Loucy (cell line): ENCODE data around the gene ZNF708.

Experiments used
- H2AFZ ChIP-seq: fragments of 200-600 bp; sonication (generic); 2 replicates; pipeline ENCODE4 v1.6.0; 2016; ENCODE audit warnings: antibody characterized with exemption, mild to moderate bottlenecking, low read length, moderate library complexity
- H3F3A ChIP-seq: fragments of 200-600 bp; 2 replicates; pipeline ENCODE4 v1.6.0; 2016; ENCODE audit warnings: antibody characterized with exemption, low read depth, mild to moderate bottlenecking
- H3K27me3 ChIP-seq: fragments of 200-600 bp; sonication (generic); 2 replicates; pipeline ENCODE4 v1.6.1; 2014; ENCODE audit warnings: low read length, mild to moderate bottlenecking; ENCODE audit not compliant: insufficient read depth, poor library complexity, severe bottlenecking
- H3K36me3 ChIP-seq: fragments of 200-600 bp; sonication (generic); 2 replicates; pipeline ENCODE4 v1.6.1; 2016; ENCODE audit warnings: low read length; ENCODE audit not compliant: insufficient read depth
- H3K4me1 ChIP-seq: fragments of 200-600 bp; sonication (generic); 2 replicates; pipeline ENCODE4 v1.5.1; 2014; ENCODE audit warnings: low read length, mild to moderate bottlenecking; ENCODE audit not compliant: insufficient read depth, poor library complexity, severe bottlenecking
- H3K4me2 ChIP-seq: fragments of 200-600 bp; sonication (generic); 2 replicates; pipeline ENCODE4 v1.6.0; 2014; ENCODE audit warnings: antibody characterized with exemption, low read length, low read depth, mild to moderate bottlenecking; ENCODE audit not compliant: poor library complexity, severe bottlenecking
- H3K4me3 ChIP-seq: fragments of 200-600 bp; sonication (generic); 2 replicates; pipeline ENCODE4 v1.5.1; 2014; ENCODE audit warnings: low read length, mild to moderate bottlenecking, mixed read lengths; ENCODE audit not compliant: poor library complexity, severe bottlenecking
- H3K79me2 ChIP-seq: fragments of 200-600 bp; sonication (generic); 2 replicates; pipeline ENCODE4 v1.6.1; 2014; ENCODE audit warnings: low read length; ENCODE audit not compliant: insufficient read depth
- H3K9ac ChIP-seq: fragments of 200-600 bp; sonication (generic); 2 replicates; pipeline ENCODE4 v1.6.0; 2014; ENCODE audit warnings: mild to moderate bottlenecking, low read depth, low read length, moderate library complexity; ENCODE audit not compliant: poor library complexity, severe bottlenecking
- H3K9me2 ChIP-seq: fragments of 200-600 bp; sonication (generic); replicated peaks from 2 replicates; pipeline ENCODE4 v1.6.1; 2016; ENCODE audit warnings: low read depth, low read length, mixed read lengths
- H3K9me3 ChIP-seq: fragments of 200-600 bp; sonication (generic); 2 replicates; pipeline ENCODE4 v1.6.1; 2014; ENCODE audit warnings: mild to moderate bottlenecking, antibody characterized with exemption, low read length, low read depth; ENCODE audit not compliant: insufficient read depth
- H4K20me1 ChIP-seq: fragments of 200-600 bp; sonication (generic); 2 replicates; pipeline ENCODE4 v1.6.0; 2014; ENCODE audit warnings: antibody characterized with exemption, low read length, mild to moderate bottlenecking; ENCODE audit not compliant: insufficient read depth, poor library complexity, severe bottlenecking
- CTCF ChIP-seq: fragments of 200-600 bp; sonication (generic); conservative IDR thresholded peaks from 2 replicates; pipeline ENCODE4 v1.5.1; 2014; ENCODE audit warnings: mild to moderate bottlenecking, antibody characterized with exemption, low read length
- EZH2phosphoT487 ChIP-seq: fragments of 200-600 bp; IDR thresholded peaks from 2 replicates; pipeline ENCODE4 v1.6.1; 2018; ENCODE audit warnings: antibody characterized with exemption, mild to moderate bottlenecking, moderate library complexity, borderline replicate concordance

Gene ZNF708

DNA sequence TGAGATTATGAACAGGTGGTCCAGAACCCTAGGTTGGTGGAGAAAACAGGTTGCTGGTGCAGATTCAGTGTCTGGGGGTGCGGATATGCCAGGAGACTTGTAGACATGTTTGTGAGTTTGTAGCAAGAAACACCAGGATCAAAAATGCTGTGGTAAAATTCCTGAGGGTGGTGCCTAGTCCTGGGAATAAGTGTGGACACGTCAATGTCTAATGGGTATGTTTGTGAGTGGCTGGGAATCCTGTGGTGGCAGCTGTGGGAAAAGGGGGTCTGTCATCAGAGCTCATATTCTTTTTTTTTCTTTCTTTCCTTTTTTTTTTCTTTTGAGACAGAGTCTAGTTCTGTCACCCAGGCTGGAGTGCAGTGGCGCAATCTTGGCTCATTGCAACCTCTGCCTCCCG lies 7.2 kb downstream of the ZNF708 start:
- Histone ChIP-seq H4K20me1 (peaks cover 66% of the 10 kb centered on the region), H3K27me3 (no peaks in the 10 kb centered on the region), H3K36me3 (no peaks in the 10 kb centered on the region), H3K79me2 (peaks cover 98% of the 10 kb centered on the region), H3K9me3 (no peaks in the 10 kb centered on the region; the same call in 1 of the 2 replicates), H3K4me1 (peaks cover 20% of the 10 kb centered on the region), H3K4me3 (no peak overlapping the region), H3K4me2 (peak overlapping the region; percentile 18), H2AFZ (no peak overlapping the region), H3F3A (no peaks in the 10 kb centered on the region), H3K9ac (no peak overlapping the region), H3K9me2 (no peaks in the 10 kb centered on the region)
- TF ChIP-seq CTCF, result no peak
- no peak for TF ChIP-seq EZH2phosphoT487

- no peaks in the 10 kb centered on the region for H3K9me2 ChIP-seq
- H3K4me1 ChIP-seq, result peaks cover 20% of the 10 kb centered on the region
- H3K9me3 ChIP-seq, result no peaks in the 10 kb centered on the region; the same call in 1 of the 2 replicates
- H3F3A ChIP-seq, result no peaks in the 10 kb centered on the region
- no peak overlapping the region for H2AFZ ChIP-seq
- H3K4me3 ChIP-seq, result no peak overlapping the region
- no peaks in the 10 kb centered on the region for H3K27me3 ChIP-seq
- peaks cover 69% of the 10 kb centered on the region for H4K20me1 ChIP-seq
- TF ChIP-seq EZH2phosphoT487 (no peak), CTCF (no peak)
- no peak overlapping the region for H3K9ac ChIP-seq
- H3K36me3 ChIP-seq, result no peaks in the 10 kb centered on the region
- peak overlapping the region; percentile 42 for H3K4me2 ChIP-seq
- peaks cover 97% of the 10 kb centered on the region for H3K79me2 ChIP-seq
These were observed 8.1 kb downstream of the ZNF708 start for GRCh38 chr19:21321134-21321533.

GRCh38 chr19:21317821-21318220 lies 11.4 kb downstream of the ZNF708 start:
- H2AFZ ChIP-seq, result no peak overlapping the region
- no peak overlapping the region for H3K4me2 ChIP-seq
- no peaks in the 10 kb centered on the region for H3K27me3 ChIP-seq
- H4K20me1 ChIP-seq, result peaks cover 70% of the 10 kb centered on the region
- H3F3A ChIP-seq, result no peaks in the 10 kb centered on the region
- H3K4me3 ChIP-seq, result no peak overlapping the region
- TF ChIP-seq CTCF (no peak), EZH2phosphoT487 (no peak)
- H3K4me1 ChIP-seq, result peaks cover 3% of the 10 kb centered on the region
- H3K9me3 ChIP-seq, result no peaks in the 10 kb centered on the region
- no peak overlapping the region for H3K9ac ChIP-seq
- no peaks in the 10 kb centered on the region for H3K9me2 ChIP-seq
- peaks cover 95% of the 10 kb centered on the region for H3K79me2 ChIP-seq
- no peaks in the 10 kb centered on the region; the same call in 1 of the 2 replicates for H3K36me3 ChIP-seq
